ENCODE data around the gene KRTAP10-4. TPM values are rescaled to one million over a fixed set of nuclear protein-coding genes. Genes with fewer than 3 reads are reported as not detected.

Gene KRTAP10-4
- total and polyA plus RNA-seq, 3 donors from 2014 or later: 0.24 TPM; not detected in 2

GRCh38 chr21:44593598-44594405 is 20.3 kb downstream of the KRTAP10-4 start:
- Histone ChIP-seq H3K4me1 (no peaks in the 10 kb centered on the region), H3K4me3 (no peak overlapping the region), H3K36me3 (ENCODE audit: low read depth, missing control alignments) (no peaks in the 10 kb centered on the region), H3K27me3 (no peaks in the 10 kb centered on the region), H3K27ac (no peak overlapping the region), H3K9me3 (no peaks in the 10 kb centered on the region)
- TF ChIP-seq, protein P1, sequence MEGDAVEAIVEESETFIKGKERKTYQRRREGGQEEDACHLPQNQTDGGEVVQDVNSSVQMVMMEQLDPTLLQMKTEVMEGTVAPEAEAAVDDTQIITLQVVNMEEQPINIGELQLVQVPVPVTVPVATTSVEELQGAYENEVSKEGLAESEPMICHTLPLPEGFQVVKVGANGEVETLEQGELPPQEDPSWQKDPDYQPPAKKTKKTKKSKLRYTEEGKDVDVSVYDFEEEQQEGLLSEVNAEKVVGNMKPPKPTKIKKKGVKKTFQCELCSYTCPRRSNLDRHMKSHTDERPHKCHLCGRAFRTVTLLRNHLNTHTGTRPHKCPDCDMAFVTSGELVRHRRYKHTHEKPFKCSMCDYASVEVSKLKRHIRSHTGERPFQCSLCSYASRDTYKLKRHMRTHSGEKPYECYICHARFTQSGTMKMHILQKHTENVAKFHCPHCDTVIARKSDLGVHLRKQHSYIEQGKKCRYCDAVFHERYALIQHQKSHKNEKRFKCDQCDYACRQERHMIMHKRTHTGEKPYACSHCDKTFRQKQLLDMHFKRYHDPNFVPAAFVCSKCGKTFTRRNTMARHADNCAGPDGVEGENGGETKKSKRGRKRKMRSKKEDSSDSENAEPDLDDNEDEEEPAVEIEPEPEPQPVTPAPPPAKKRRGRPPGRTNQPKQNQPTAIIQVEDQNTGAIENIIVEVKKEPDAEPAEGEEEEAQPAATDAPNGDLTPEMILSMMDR (IDR thresholded peaks at IDR 0.05): no peak
- no peak for TF ChIP-seq POLR2A (IDR thresholded peaks at IDR 0.05)
- intact Hi-C loops (cut with DNase I; ENCODE audit: low total_unique reads): no loop called here
- 45 to 46% methylated on average over 20 of the region's 20 CpGs for WGBS, 2 donors
- DNase-seq: no peak

GRCh38 chr21:44594406-44594916 is 20.9 kb downstream of the KRTAP10-4 start:
- no peaks in the 10 kb centered on the region for H3K36me3 ChIP-seq (ENCODE audit: low read depth, missing control alignments)
- intact Hi-C loops (cut with DNase I; ENCODE audit: low total_unique reads): no loop called here
- no peaks in the 10 kb centered on the region for H3K4me1 ChIP-seq
- TF ChIP-seq POLR2A (IDR thresholded peaks at IDR 0.05): no peak
- TF ChIP-seq, protein P1 (IDR thresholded peaks at IDR 0.05): no peak
- H3K27me3 ChIP-seq: no peaks in the 10 kb centered on the region
- 81 to 91% methylated on average over 12 of the region's 12 CpGs for WGBS, 2 donors
- no peak for DNase-seq
- no peaks in the 10 kb centered on the region for H3K9me3 ChIP-seq
- H3K27ac ChIP-seq: no peak overlapping the region
- no peak overlapping the region for H3K4me3 ChIP-seq

GRCh38 chr21:44595524-44595923 is 22.0 kb downstream of the KRTAP10-4 start:
- H3K36me3 ChIP-seq (ENCODE audit: low read depth, missing control alignments): no peaks in the 10 kb centered on the region
- intact Hi-C loops (cut with DNase I; ENCODE audit: low total_unique reads): no loop called here

GRCh38 chr21:44596068-44596725 is 22.7 kb downstream of the KRTAP10-4 start:
- H3K27me3 ChIP-seq: no peaks in the 10 kb centered on the region
- H3K27ac ChIP-seq: no peak overlapping the region
- H3K4me3 ChIP-seq: no peak overlapping the region
- no peaks in the 10 kb centered on the region for H3K36me3 ChIP-seq (ENCODE audit: low read depth, missing control alignments)
- no peak for TF ChIP-seq POLR2A (IDR thresholded peaks at IDR 0.05)
- TF ChIP-seq, protein P1 (IDR thresholded peaks at IDR 0.05): no peak
- H3K9me3 ChIP-seq: no peaks in the 10 kb centered on the region
- DNase-seq: no peak
- WGBS, 2 donors: 70 to 86% methylated on average over 9 of the region's 9 CpGs
- no peaks in the 10 kb centered on the region for H3K4me1 ChIP-seq
- intact Hi-C loops (cut with DNase I; ENCODE audit: low total_unique reads): no loop called here

More at GRCh38 chr21:44595524-44595923, 22.0 kb downstream of the KRTAP10-4 start:
- Histone ChIP-seq H3K4me3 (no peak overlapping the region), H3K4me1 (no peaks in the 10 kb centered on the region), H3K27me3 (no peaks in the 10 kb centered on the region), H3K9me3 (no peaks in the 10 kb centered on the region), H3K27ac (no peak overlapping the region)
- WGBS, 2 donors: 76 to 87% methylated on average over 6 of the region's 6 CpGs
- DNase-seq: no peak
- no peak for TF ChIP-seq POLR2A (IDR thresholded peaks at IDR 0.05)
- TF ChIP-seq, protein P1 (IDR thresholded peaks at IDR 0.05): no peak
